ENCODE data around the gene KAT6B. TPM values are rescaled to one million over a fixed set of nuclear protein-coding genes. Genes with fewer than 3 reads are reported as not detected.
"Not testable (repeated sequence)": the region's sequence is repeated elsewhere in the genome, so short reads cannot be mapped to it uniquely, and the experiment has no call there.

The KAT6B gene
- total RNA-seq, 8 experiments from 2014 or later, result 13.2 to 52.3 (median 20.8) TPM

DNA sequence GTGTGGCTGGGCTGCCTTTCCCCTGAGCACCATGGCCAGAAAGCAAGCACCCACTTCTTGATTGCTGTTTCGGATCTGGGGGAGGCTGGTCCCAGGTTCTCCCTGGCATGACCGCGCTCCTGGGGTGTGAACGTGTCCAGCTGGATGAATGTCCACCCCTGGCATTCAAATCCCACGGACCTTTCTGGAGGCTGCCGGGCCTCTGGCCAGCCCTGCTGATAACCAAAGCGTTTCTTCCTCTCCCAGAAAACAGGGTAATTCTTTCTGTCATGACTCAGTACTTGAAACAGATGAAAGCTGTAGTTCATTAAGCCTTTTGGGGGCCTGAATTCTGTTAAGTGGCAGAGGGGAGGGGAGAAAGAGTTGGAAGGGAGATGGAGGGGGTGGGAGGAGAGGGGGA, 211.9 kb downstream of the KAT6B start:
- 33 to 97% (median 87%) methylated on average over 3 to 5 of the region's 7 CpGs; no CpG with 5 or more reads in 5 of the 10 experiments for WGBS, 10 experiments
- Histone ChIP-seq H3K4me3 (no peak overlapping the region), H3K4me1 (replicated peaks in 1 of 2) (no peaks in the 10 kb centered on the region), H3K27ac (no peak overlapping the region)
- in situ Hi-C loops (cut with MboI; ENCODE audit: low pct_unique_long_range_greater_than_20kb in 2 of 9, low sequenced_read_pairs in 9 of 9, unreplicated experiment in 9 of 9), result no loop called here
- no peak for ATAC-seq (replicated peaks in 6 of 8)

DNA sequence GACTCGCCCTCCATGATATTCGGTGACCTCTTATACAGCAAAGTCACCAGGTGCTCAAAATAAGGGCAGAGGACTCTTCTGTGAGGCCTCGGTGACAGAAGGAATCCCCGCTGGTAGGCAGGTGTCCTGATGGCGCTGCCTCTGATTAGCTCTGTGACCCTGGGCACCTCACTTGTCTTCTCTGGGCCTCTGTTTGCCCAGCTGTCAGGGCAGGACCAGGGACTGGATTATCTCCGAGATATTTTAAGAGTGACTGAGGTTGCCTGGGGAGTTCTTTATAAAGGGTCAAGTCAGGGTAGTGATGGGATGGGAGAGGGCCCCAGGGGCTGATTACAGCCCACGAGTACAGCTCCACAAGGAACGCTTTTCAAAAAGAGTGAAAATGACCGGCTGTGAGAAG, 214.2 kb downstream of the KAT6B start:
- in situ Hi-C loops (cut with MboI; ENCODE audit: low pct_unique_long_range_greater_than_20kb in 2 of 9, low sequenced_read_pairs in 9 of 9, unreplicated experiment in 9 of 9), result no loop called here
- Histone ChIP-seq H3K4me3 (no peak overlapping the region), H3K4me1 (replicated peaks in 1 of 2) (no peaks in the 10 kb centered on the region), H3K27ac (no peak overlapping the region)
- 75 to 100% (median 89%) methylated on average over 1 to 6 of the region's 9 CpGs; no CpG with 5 or more reads in 1 of the 10 experiments for WGBS, 10 experiments
- peak in 1 of 8 experiments; percentile 35 for ATAC-seq (replicated peaks in 6 of 8)

DNA sequence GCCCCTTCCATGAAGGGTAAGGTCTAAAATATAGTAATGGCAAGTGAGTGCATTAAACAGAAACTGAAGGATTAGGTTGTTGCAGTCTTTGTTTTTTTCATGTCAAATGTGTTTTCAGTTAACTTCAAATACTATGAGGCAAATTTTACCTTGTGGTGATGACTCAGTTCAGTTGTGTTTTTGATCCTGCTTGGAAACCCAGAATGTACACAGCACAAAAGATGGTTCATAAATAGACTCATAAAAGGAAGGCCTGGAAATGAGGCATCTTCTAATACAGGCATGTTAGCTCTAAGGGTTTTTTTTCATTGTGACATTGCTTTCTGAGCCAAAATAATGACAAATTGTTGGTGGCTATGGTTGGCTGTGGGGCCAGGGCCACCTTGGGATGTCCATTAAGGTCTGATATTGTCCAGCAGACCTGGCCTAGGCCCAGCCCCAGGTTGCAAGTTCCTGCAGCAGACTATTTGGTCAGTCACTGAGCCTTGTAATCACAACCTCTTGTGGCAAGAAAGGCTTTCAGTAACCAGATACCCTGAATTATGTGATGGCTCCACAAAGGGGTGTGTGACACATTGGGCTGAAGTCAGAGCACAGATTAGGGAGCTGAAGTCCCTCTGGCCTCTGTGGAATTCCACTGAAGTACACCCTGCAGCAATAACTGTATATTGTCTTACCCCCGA, 216.0 kb downstream of the KAT6B start:
- in situ Hi-C loops (cut with MboI; ENCODE audit: low pct_unique_long_range_greater_than_20kb in 2 of 9, low sequenced_read_pairs in 9 of 9, unreplicated experiment in 9 of 9), result no loop called here
- WGBS, 10 experiments, result 36 to 83% methylated on average over 1 of the region's 1 CpG; no CpG with 5 or more reads in 8 of the 10 experiments

DNA sequence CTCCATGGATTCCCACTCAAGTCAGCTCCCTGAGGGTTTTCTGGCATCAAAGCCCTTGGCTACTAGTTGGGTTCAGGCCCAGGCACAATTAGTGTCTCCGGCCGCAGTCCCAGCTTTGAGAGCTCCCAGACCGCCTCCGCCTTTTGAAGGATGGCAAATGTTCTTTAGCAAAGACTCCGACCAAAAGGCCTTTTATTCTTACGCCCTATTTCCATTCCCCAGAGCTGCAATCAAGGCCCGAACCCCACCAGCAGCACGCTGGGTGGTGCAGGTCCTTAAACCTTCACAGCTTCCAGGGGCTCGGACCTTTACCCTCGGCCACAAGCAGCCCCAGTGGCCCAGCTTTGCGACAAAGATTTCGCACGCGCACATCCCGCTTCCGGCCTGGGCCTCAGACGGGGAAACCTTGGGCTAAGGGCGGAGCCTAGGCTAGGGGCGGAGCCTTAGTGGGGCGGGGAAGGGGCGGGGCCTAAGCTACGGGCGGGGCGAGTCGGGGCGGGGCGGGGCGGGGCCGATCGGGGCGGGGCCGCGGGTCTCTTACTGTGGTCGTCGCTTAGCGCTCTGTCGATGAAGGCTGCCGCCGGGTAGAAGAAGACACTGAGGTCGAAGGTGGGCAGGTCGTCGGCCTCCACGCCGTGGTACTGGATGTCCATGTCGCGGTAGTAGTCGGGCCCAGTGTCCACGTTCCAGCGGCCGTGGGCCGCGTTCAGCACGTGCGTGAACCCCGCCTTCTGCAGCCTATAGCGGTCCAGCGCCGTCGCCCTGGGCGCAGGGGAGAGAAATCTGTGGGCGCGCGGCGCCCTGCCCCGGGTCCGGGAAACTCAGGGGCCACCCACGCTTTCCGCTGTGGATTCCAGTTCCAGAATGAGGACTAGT, 217.1 kb downstream of the KAT6B start:
- no peak overlapping the region for H3K4me3 ChIP-seq
- no peak for ATAC-seq (replicated peaks in 6 of 8)

More for the DNA sequence above, 216.0 kb downstream of the KAT6B start:
- Histone ChIP-seq H3K4me1 (replicated peaks in 1 of 2) (no peaks in the 10 kb centered on the region), H3K4me3 (no peak overlapping the region), H3K27ac (no peak overlapping the region)
- peak in 1 of 8 experiments; percentile 50 for ATAC-seq (replicated peaks in 6 of 8)

DNA sequence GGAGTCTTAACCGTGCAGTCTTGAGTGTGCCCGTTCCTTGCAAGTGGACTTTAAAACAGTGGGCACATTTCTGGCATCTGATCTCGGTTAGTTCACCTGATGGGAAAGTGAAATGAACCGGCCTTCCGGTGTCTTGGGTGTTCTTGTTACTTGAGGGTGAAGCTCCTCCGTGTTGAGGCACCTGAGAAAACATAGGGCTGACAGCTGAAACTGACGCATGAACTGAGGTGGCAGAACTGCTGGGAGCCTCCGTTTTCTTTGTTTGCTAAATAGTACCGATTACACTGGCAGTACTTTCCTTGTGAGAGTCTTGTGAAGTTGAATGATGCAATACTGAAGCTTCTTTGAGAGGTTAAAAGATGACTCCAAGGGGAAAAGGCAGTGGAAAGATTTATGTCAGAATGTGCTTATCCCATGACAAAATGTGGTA, 222.3 kb downstream of the KAT6B start:
- WGBS, 10 experiments, result 40 to 90% (median 70%) methylated on average over 1 to 6 of the region's 9 CpGs; no CpG with 5 or more reads in 2 of the 10 experiments
- no peak overlapping the region for H3K4me3 ChIP-seq
- in situ Hi-C loops (cut with MboI; ENCODE audit: low pct_unique_long_range_greater_than_20kb in 2 of 9, low sequenced_read_pairs in 9 of 9, unreplicated experiment in 9 of 9), result no loop called here
- H3K27ac ChIP-seq, result peak overlapping the region in 1 of 2 donors; percentile 28
- ATAC-seq (replicated peaks in 6 of 8), result peak in 4 of 8 experiments; percentile 30 to 73 (median 46)
- H3K4me1 ChIP-seq (replicated peaks in 1 of 2), result peaks cover 10 to 16% of the 10 kb centered on the region in 2 donors

More for the DNA sequence above, 217.1 kb downstream of the KAT6B start:
- Histone ChIP-seq H3K27ac (no peak overlapping the region), H3K4me1 (replicated peaks in 1 of 2) (peaks cover 1 to 2% of the 10 kb centered on the region in 2 donors)
- WGBS, 10 experiments, result 80 to 100% (median 93%) methylated on average over 1 to 14 of the region's 68 CpGs; no CpG with 5 or more reads in 4 of the 10 experiments
- in situ Hi-C loops (cut with MboI; ENCODE audit: low pct_unique_long_range_greater_than_20kb in 2 of 9, low sequenced_read_pairs in 9 of 9, unreplicated experiment in 9 of 9), result no loop called here

DNA sequence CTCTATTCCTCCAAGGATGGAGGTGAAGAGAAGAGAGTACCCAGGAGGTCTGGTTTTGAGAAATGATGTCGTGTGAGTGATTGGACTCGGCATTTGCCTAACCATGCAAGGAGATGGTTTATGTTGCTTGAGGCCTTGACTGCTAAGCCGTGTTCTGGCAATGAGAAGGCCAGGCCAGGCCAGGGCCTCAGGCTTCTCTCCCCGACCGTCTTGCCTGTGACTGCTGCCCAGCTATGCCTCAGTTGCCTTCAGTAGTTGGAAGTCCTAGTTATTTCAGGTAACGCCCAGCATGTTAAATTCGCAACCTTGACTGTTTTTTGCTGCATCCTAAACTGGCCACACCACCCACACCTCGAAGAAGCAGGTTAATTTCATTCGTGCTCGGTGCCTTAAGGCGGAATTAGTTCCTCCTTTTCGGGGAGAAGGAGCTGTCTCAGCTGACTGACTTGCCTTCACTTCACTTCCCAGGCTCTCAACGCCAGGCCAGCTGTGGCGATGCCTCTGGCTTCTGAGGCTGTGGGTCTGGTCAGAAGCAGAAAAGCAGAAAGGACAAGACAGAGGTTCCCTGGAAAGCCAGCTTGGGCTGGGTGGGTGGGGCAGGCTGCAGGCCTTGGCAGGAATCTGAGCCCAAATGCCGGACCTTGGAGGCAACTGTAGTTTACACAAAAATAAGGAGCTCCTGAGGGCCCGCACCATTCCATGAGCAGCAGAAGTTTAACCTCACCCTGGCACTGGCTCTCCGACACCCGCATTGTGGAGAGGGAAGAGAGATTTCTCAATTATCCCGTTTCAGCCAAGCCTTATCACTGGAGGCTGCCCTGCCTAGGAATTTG, 223.1 kb downstream of the KAT6B start:
- H3K4me3 ChIP-seq, result no peak overlapping the region
- in situ Hi-C loops (cut with MboI; ENCODE audit: low pct_unique_long_range_greater_than_20kb in 2 of 9, low sequenced_read_pairs in 9 of 9, unreplicated experiment in 9 of 9), result no loop called here
- H3K4me1 ChIP-seq (replicated peaks in 1 of 2), result peaks cover 10 to 16% of the 10 kb centered on the region in 2 donors
- 43 to 100% (median 82%) methylated on average over 1 to 8 of the region's 19 CpGs for WGBS, 10 experiments
- ATAC-seq (replicated peaks in 6 of 8), result peak in 2 of 8 experiments; percentile 18 to 25
- H3K27ac ChIP-seq, result no peak overlapping the region

DNA sequence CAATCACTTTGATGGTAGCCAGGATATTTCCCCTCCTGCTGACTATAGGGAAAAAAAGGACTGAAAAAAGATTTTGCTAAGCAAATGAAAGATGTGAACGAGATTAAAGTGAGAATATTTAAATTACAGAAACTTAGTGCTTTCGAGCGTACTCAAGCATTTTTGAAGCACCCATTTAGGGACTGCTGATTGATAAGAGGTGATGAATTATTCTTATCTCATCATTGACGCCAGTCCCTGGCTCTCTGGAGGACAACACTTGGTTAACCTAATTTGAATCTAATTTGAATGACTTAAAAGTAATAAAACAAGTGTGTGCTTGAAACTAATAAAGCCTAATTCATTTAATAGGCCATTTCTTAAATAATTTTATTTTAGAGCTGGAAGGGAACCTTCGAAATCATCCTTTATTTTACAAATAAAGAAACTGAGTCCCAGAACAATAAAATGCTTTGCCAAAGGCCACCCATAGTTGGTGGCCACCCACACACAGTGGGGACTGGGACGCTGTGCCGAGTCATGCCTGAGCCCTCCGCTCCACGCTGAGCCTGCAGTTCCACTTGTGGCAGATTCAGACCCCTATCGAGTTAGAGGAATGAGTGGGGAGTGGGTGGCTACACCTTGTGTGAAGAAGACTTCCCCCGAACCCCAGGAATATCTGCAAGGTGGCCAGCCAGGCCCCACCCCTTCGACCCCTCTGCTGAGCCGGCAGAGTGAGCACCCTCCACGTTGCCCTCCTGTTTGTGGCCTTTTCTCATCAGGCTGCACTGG, 223.9 kb downstream of the KAT6B start:
- in situ Hi-C loops (cut with MboI; ENCODE audit: low pct_unique_long_range_greater_than_20kb in 2 of 9, low sequenced_read_pairs in 9 of 9, unreplicated experiment in 9 of 9), result no loop called here
- 65 to 100% (median 85%) methylated on average over 2 to 11 of the region's 14 CpGs for WGBS, 10 experiments
- peaks cover 10 to 16% of the 10 kb centered on the region in 2 donors for H3K4me1 ChIP-seq (replicated peaks in 1 of 2)
- no peak overlapping the region for H3K27ac ChIP-seq
- H3K4me3 ChIP-seq, result no peak overlapping the region
- no peak for ATAC-seq (replicated peaks in 6 of 8)

DNA sequence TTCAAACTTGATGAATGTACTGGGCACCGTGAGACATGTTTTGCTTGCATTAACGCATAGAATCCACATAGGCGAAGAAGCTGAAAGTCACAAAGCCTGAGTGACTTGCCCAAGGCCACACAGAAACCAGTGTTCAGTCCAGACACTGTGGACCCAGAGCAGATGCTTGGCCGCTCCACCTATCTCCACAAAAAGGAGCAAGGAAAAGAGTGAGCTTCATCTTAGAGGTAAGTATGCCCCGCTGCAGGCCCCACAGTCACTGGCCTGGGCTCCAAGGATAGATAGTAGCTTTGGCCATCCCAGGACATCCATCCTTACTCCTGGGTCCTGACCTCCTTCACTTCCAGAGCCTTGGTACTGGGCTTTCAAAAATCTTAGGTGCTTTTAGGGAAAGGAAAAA, 224.9 kb downstream of the KAT6B start:
- in situ Hi-C loops (cut with MboI; ENCODE audit: low pct_unique_long_range_greater_than_20kb in 2 of 9, low sequenced_read_pairs in 9 of 9, unreplicated experiment in 9 of 9), result no loop called here
- no peak overlapping the region for H3K27ac ChIP-seq
- 60 to 100% (median 94%) methylated on average over 1 to 4 of the region's 5 CpGs; no CpG with 5 or more reads in 5 of the 10 experiments for WGBS, 10 experiments
- peaks cover 10 to 16% of the 10 kb centered on the region in 2 donors for H3K4me1 ChIP-seq (replicated peaks in 1 of 2)
- no peak for ATAC-seq (replicated peaks in 6 of 8)
- H3K4me3 ChIP-seq, result no peak overlapping the region

DNA sequence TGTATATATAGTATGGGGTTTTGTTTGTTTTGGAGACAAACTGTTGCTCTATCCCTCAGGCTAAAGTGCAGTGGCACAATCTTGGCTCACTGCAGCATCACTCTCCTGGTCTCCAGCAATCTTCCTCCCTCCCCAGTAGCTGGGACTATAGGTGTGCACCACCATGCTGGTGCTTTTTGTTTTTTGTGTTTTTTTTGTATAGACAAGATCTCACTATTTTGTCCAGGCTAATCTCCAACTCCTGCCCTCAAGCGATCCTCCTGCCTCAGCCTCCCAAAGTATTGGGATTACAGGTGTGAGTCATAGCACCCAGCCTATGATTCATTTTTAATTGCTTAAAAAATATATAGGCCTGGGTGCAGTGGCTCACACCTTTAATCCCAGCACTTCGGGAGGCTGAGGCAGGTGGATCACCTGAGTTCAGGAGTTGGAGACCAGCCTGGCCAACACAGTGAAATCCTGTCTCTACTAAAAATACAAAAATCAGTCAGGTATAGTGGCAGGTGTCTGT, 229.6 kb downstream of the KAT6B start:
- in situ Hi-C loops (cut with MboI; ENCODE audit: low pct_unique_long_range_greater_than_20kb in 2 of 9, low sequenced_read_pairs in 9 of 9, unreplicated experiment in 9 of 9); H3K27ac ChIP-seq; ATAC-seq (replicated peaks in 6 of 8); H3K4me3 ChIP-seq; H3K4me1 ChIP-seq (replicated peaks in 1 of 2): not testable (repeated sequence)
- WGBS, 10 experiments, result 63 to 100% (median 87%) methylated on average over 1 to 2 of the region's 2 CpGs; no CpG with 5 or more reads in 5 of the 10 experiments

DNA sequence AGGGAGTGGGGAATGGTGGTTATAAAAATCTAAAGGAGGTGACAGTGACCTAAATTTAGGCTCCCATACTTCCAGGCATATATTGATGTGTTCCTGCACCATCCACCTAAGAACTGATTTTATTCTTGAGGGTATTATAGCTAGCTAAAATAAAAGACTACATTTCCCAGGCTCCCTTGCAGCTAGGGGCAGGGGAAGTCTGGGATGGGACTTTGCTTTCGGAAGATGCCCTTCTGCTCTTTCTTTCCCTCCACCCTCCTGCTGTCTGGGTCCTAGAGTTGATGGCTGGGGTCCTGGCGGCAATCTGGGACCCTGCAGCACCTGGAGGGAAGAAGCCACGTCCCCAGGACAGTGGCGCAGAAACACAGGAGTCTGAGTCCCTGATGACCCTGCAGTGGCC, 231.3 kb downstream of the KAT6B start:
- H3K4me3 ChIP-seq, result no peak overlapping the region
- 30 to 100% (median 68%) methylated on average over 1 to 4 of the region's 4 CpGs; no CpG with 5 or more reads in 6 of the 10 experiments for WGBS, 10 experiments
- H3K4me1 ChIP-seq (replicated peaks in 1 of 2), result peaks cover 0 to 2% of the 10 kb centered on the region in 2 donors
- peak in 2 of 8 experiments; percentile 57 to 58 for ATAC-seq (replicated peaks in 6 of 8)
- no peak overlapping the region for H3K27ac ChIP-seq
- in situ Hi-C loops (cut with MboI; ENCODE audit: low pct_unique_long_range_greater_than_20kb in 2 of 9, low sequenced_read_pairs in 9 of 9, unreplicated experiment in 9 of 9), result no loop called here

DNA sequence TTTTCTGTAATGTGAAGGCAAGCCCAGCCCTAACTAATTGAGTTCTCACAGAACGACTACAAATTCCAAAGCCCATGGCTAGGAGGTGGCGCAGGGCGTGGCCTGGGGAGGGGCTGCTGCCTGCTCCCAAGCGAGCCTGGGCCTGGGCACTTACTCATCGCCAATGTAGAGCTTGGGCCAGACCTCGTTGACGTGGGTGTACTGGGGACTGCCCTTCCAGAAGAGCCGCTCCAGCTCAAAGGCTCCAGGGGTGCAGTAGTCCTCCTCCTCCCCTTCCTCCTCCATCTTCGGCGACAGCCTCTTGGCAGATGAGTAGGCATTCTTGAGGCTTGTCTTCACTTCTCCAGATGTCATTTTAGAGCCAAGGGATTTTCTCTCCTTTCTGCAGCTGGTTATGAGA, 231.8 kb downstream of the KAT6B start:
- in situ Hi-C loops (cut with MboI; ENCODE audit: low pct_unique_long_range_greater_than_20kb in 2 of 9, low sequenced_read_pairs in 9 of 9, unreplicated experiment in 9 of 9), result no loop called here
- H3K27ac ChIP-seq, result no peak overlapping the region
- H3K4me1 ChIP-seq (replicated peaks in 1 of 2), result peaks cover 0 to 2% of the 10 kb centered on the region in 2 donors
- ATAC-seq (replicated peaks in 6 of 8), result peak in 3 of 8 experiments; percentile 33 to 98 (median 68)
- no peak overlapping the region for H3K4me3 ChIP-seq
- 0 to 100% (median 88%) methylated on average over 1 to 5 of the region's 10 CpGs; no CpG with 5 or more reads in 5 of the 10 experiments for WGBS, 10 experiments
